C4-2B (cell line): Measurements from ENCODE around the gene COL4A1.

ENCODE experiments used
- CTCF ChIP-seq: fragments of 450-650 bp; conservative IDR thresholded peaks from 2 replicates; pipeline ENCODE4 v1.5.1; 2017; ENCODE audit warnings: mild to moderate bottlenecking
- ZFX ChIP-seq: fragments of 450-650 bp; IDR thresholded peaks from 2 replicates; pipeline ENCODE4 v1.6.1; 2017

- TF ChIP-seq CTCF (no peak), ZFX (no peak)
These were observed 124.5 kb downstream of the COL4A1 start for GRCh38 chr13:110182461-110182860.
